ENCODE data around the gene CNTNAP2.

Gene CNTNAP2

GRCh38 chr7:148422030-148422429 lies 2305.4 kb downstream of the CNTNAP2 start:
- ChIA-PET CTCF (no interaction called here), POLR2A (no interaction called here)
- no peak for TF ChIP-seq ZNF266 (tag by site-specific recombination; IDR thresholded peaks at IDR 0.05; ENCODE audit: low read depth)
- TF ChIP-seq ZBTB26 (tag by site-specific recombination; optimal IDR thresholded peaks at IDR 0.05): no peak
- TF ChIP-seq AEBP2 (tag by site-specific recombination; IDR thresholded peaks at IDR 0.05; ENCODE audit: borderline replicate concordance): no peak
- no peak for TF ChIP-seq ZNF114 (tag by site-specific recombination; IDR thresholded peaks at IDR 0.05)
- TF ChIP-seq ZNF174 (tag by site-specific recombination; IDR thresholded peaks at IDR 0.05): no peak
- no peak for TF ChIP-seq GFI1B (tag by site-specific recombination; IDR thresholded peaks at IDR 0.05)
- no peak for TF ChIP-seq PRDM4 (tag by site-specific recombination; IDR thresholded peaks at IDR 0.05)
- TF ChIP-seq ZNF791 (tag by site-specific recombination; IDR thresholded peaks at IDR 0.05): no peak
- TF ChIP-seq BCL6B (tag by site-specific recombination; IDR thresholded peaks at IDR 0.05): no peak
- TF ChIP-seq PRDM2 (tag by site-specific recombination; IDR thresholded peaks at IDR 0.05; ENCODE audit: borderline replicate concordance): no peak
- no peak for TF ChIP-seq ZNF280C (tag by site-specific recombination; IDR thresholded peaks at IDR 0.05)
- no peak for TF ChIP-seq ZNF558 (tag by site-specific recombination; IDR thresholded peaks at IDR 0.05)
- no peak for TF ChIP-seq ZNF626 (tag by site-specific recombination; IDR thresholded peaks at IDR 0.05)
- TF ChIP-seq INSM2 (tag by site-specific recombination; IDR thresholded peaks at IDR 0.05): no peak
- TF ChIP-seq EGR2 (tag by site-specific recombination; IDR thresholded peaks at IDR 0.05; ENCODE audit: low read depth): no peak
- no peak for TF ChIP-seq ZFP3 (tag by site-specific recombination; IDR thresholded peaks at IDR 0.05; ENCODE audit: low read depth)
- TF ChIP-seq BCL11B (tag by site-specific recombination; IDR thresholded peaks at IDR 0.05; ENCODE audit: low read depth): no peak
- TF ChIP-seq PRDM6 (tag by site-specific recombination; IDR thresholded peaks at IDR 0.05): no peak
- TF ChIP-seq ZNF121 (tag by site-specific recombination; IDR thresholded peaks at IDR 0.05): no peak
- Histone ChIP-seq H3K9me3 (ENCODE audit: control insufficient read depth, insufficient read depth, low read depth, low read length) (no peaks in the 10 kb centered on the region), H3K4me3 (ENCODE audit: low read depth, low read length) (no peak overlapping the region), H3K36me3 (ENCODE audit: control insufficient read depth in 2 of 2, insufficient read depth in 1 of 2, low read length in 2 of 2) (no peaks in the 10 kb centered on the region), H3K27ac (ENCODE audit: extremely low read depth, low read depth, low read length) (no peak overlapping the region), H3K4me1 (ENCODE audit: control insufficient read depth, insufficient read depth, low read length) (no peaks in the 10 kb centered on the region)
